Adrenal gland (tissue), 12 donors: Measurements from ENCODE around the gene NSG2. TPM values are rescaled to one million over a fixed set of nuclear protein-coding genes. Genes with fewer than 3 reads are reported as not detected.

Experiments used
- DNase-seq, 7 donors: peaks; one replicate each; pipeline ENCODE4 v3.0.0-alpha.2; 2019 to 2020
- H3K27ac ChIP-seq, 5 donors: fragments of 200-600 bp; sonication (generic) in 4 of 5; 1 replicate in 3 of 5; 2 replicates in 2 of 5; pipeline versions ENCODE4 v1.5.1 to v1.8.0; 2016 to 2020; ENCODE audit warnings: mild to moderate bottlenecking in 1 of 5
- H3K27me3 ChIP-seq: fragments of 200-600 bp; 2 replicates; pipeline ENCODE4 v1.8.0; 2021
- H3K36me3 ChIP-seq, 2 donors: fragments of 200-600 bp; replicated peaks in 1 of 2; 1 replicate in 1 of 2; 2 replicates in 1 of 2; pipeline versions ENCODE4 v1.5.1 to v1.8.0; 2018 to 2022
- H3K4me1 ChIP-seq, 2 donors: fragments of 200-600 bp; replicated peaks in 1 of 2; 1 replicate in 1 of 2; 2 replicates in 1 of 2; pipeline versions ENCODE4 v1.5.1 to v1.8.0; 2018 to 2021
- H3K4me3 ChIP-seq, 4 donors: fragments of 200-600 bp; sonication (generic) in 3 of 4; one replicate each; pipeline ENCODE4 v1.5.1; 2016 to 2018
- H3K9me3 ChIP-seq, 3 donors: fragments of 200-600 bp; sonication (generic) in 1 of 3; replicated peaks in 1 of 3; 1 replicate in 2 of 3; 2 replicates in 1 of 3; pipeline versions ENCODE4 v1.5.1 to v1.8.0; 2016 to 2021
- POLR2A ChIP-seq, 2 donors: fragments of 450-650 bp; IDR thresholded peaks; one replicate each; pipeline ENCODE4 v1.6.1; 2017; ENCODE audit warnings: antibody characterized with exemption in 2 of 2, mild to moderate bottlenecking in 2 of 2, moderate library complexity in 1 of 2
- WGBS, 4 donors: extraction: QIAGEN DNeasy Blood & Tissue Kit in 2 of 4; methylation state at CpG; one replicate each; pipeline versions ENCODE4 v1.1.5 to v1.1.7; 2013 to 2017; 5-methylcytosine and 5-hydroxymethylcytosine counted together
- intact Hi-C, 2 donors: fragments of 100-400 bp; cut with DNase I; formaldehyde crosslinking; loops; one replicate each; pipeline versions ENCODE4 v1.14.1 to v1.15.0; 2022 to 2023
- polyA plus RNA-seq, 3 donors: library from polyadenylated mRNA; stranded (reverse); fragments of 200-250 nt in 2 of 3; fragments of 350-450 nt in 1 of 3; fragmentation: Illumina TruSeq in 1 of 3; extraction: RNeasy Lipid Tissue Mini Kit (QIAGEN cat#74804) in 1 of 3; gene quantifications; one replicate each; pipeline ENCODE4 v1.2.3, GENCODE V29; 2013 to 2014
- total RNA-seq, 9 donors: library from RNA; depleted of rRNA in 4 of 9; stranded (reverse); fragments of >200 nt in 4 of 9; fragments of 120-200 nt in 1 of 9; fragmentation: NEBNext Ultra II Directional in 1 of 9; extraction: Animal tissue kit (Norgen Biotek cat#: 25700) in 1 of 9; gene quantifications; one replicate each; pipeline versions ENCODE4 v1.1.0 to v1.2.4, GENCODE V29; 2013 to 2023
- TF ChIP-seq, protein P1 (sequence below), 6 experiments: fragments of 450-650 bp in 4 of 6; fragments of 200-600 bp in 2 of 6; sonication (generic) in 1 of 6; IDR thresholded peaks; 1 replicate in 5 of 6; 2 replicates in 1 of 6; pipeline versions ENCODE4 v1.5.1 to v1.8.0; 2016 to 2021; ENCODE audit warnings: antibody characterized with exemption in 6 of 6, mild to moderate bottlenecking in 2 of 6, moderate library complexity in 1 of 6
- donor health status: healthy with polysubstance abuse.
- donor health status: Bipolar disorder and iron deficiency.
- donor health status: DM: yes; HTN: yes; CAD: no.
- donor health status: DM: no; HTN: no; CAD: no.
- donor health status: DM: no; HTN: no; CAD: no.
- donor health status: DM: yes; HTN: yes; CAD: no.

NSG2 gene
- total and polyA plus RNA-seq, 12 donors = 0.25 to 40.9 (median 11.7) TPM; not detected in 1

DNA sequence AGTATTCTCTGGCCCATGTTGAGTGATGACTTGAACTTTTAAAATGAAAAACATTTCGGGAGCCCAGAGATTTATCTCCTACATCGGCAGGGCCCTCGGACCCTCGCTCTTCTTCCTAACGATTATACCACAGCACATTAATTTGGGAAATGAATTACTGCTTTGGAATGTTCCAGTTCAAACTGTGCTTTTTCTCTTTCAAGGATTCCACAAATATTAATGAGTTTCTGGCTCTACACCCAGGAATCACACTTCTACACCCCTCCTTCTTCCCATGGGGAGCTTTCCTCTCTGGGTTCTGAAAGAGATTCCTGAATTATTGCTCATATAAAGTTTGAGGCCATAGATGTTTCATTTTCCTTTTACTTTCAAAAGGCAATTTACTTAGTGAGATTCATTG is 41.2 kb downstream of the NSG2 start:
- no peaks in the 10 kb centered on the region for H3K27me3 ChIP-seq
- no peak for DNase-seq
- no peaks in the 10 kb centered on the region for H3K36me3 ChIP-seq
- no peaks in the 10 kb centered on the region for H3K9me3 ChIP-seq
- WGBS, 4 donors = 70 to 93% (median 82%) methylated on average over 5 of the region's 5 CpGs
- no peak overlapping the region for H3K27ac ChIP-seq
- H3K4me3 ChIP-seq = no peak overlapping the region
- H3K4me1 ChIP-seq = no peaks in the 10 kb centered on the region
- TF ChIP-seq, protein P1, sequence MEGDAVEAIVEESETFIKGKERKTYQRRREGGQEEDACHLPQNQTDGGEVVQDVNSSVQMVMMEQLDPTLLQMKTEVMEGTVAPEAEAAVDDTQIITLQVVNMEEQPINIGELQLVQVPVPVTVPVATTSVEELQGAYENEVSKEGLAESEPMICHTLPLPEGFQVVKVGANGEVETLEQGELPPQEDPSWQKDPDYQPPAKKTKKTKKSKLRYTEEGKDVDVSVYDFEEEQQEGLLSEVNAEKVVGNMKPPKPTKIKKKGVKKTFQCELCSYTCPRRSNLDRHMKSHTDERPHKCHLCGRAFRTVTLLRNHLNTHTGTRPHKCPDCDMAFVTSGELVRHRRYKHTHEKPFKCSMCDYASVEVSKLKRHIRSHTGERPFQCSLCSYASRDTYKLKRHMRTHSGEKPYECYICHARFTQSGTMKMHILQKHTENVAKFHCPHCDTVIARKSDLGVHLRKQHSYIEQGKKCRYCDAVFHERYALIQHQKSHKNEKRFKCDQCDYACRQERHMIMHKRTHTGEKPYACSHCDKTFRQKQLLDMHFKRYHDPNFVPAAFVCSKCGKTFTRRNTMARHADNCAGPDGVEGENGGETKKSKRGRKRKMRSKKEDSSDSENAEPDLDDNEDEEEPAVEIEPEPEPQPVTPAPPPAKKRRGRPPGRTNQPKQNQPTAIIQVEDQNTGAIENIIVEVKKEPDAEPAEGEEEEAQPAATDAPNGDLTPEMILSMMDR (IDR thresholded peaks at IDR 0.05) = no peak
- TF ChIP-seq POLR2A (IDR thresholded peaks at IDR 0.05) = no peak
- intact Hi-C loops = no loop called here

DNA sequence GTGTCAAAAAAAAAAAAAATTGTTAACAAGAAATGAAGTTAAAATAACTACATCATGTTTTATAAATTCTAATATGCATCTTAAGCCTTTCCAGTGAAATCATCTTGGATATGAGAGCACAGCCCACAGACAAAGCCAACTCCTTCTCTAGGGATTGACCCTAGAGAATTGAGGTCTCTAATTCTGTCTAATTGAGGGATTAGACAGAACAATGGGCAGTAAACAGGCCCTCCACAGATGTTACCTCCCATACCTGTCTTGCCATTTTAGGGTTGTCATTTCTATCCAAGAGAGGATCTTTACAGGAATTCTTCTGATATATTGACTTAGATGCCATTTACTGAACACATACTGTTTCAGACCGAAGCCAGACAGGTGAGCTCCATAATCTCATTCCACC is 42.3 kb downstream of the NSG2 start:
- H3K27me3 ChIP-seq = no peaks in the 10 kb centered on the region
- WGBS, 4 donors = 64 to 96% (median 94%) methylated on average over 1 of the region's 1 CpG
- intact Hi-C loops = no loop called here
- no peaks in the 10 kb centered on the region for H3K9me3 ChIP-seq
- H3K4me1 ChIP-seq = no peaks in the 10 kb centered on the region
- no peak for TF ChIP-seq POLR2A (IDR thresholded peaks at IDR 0.05)
- TF ChIP-seq, protein P1 (IDR thresholded peaks at IDR 0.05) = no peak
- H3K27ac ChIP-seq = no peak overlapping the region
- DNase-seq = no peak
- no peaks in the 10 kb centered on the region for H3K36me3 ChIP-seq
- H3K4me3 ChIP-seq = no peak overlapping the region

DNA sequence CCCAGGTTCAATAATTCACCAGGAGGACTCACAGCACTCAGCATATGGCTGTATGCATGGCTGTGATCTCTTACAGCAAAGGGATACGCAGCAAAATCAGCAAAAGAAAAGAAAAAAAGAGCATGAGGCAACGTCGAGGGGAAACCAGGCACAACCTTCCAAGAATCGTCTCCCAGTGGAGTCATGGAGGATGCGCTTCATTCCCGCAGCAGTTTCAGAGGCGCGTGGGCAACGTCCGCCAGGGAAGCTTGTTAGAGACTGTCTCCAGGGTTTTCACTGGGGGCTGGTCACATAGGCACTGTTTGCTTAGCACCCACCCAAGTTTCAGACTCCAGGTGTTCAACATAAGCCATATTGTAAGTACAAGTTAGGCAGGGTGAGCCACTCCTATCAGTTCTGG is 44.6 kb downstream of the NSG2 start:
- intact Hi-C loops = no loop called here
- H3K27me3 ChIP-seq = no peaks in the 10 kb centered on the region
- DNase-seq = no peak
- TF ChIP-seq, protein P1 (IDR thresholded peaks at IDR 0.05) = no peak
- TF ChIP-seq POLR2A (IDR thresholded peaks at IDR 0.05) = no peak
- no peaks in the 10 kb centered on the region for H3K36me3 ChIP-seq
- H3K27ac ChIP-seq = no peak overlapping the region
- WGBS, 4 donors = 69 to 80% (median 79%) methylated on average over 10 of the region's 10 CpGs
- H3K4me1 ChIP-seq = no peaks in the 10 kb centered on the region
- H3K9me3 ChIP-seq = no peaks in the 10 kb centered on the region
- no peak overlapping the region for H3K4me3 ChIP-seq

DNA sequence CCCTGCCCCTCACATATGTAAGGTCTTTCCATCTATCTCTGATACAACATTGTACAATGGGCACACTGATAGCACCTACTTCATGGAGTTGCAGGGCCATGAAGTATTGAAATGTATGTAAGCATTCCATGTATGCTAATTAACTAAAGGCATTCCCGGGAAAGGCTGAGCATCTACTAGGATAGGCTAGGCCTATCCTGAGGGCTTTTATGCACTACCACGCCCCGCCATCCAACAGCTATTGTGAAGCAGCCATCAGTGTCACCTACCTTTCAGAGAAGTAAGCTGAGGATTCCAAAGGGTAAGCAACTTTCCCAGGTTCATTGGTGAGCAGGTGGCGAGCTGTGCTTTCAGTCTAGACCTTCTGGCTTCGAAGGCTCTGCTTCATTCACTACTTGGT is 47.6 kb downstream of the NSG2 start:
- 78 to 91% (median 87%) methylated on average over 5 of the region's 5 CpGs for WGBS, 4 donors
- Histone ChIP-seq H3K27ac (no peak overlapping the region), H3K4me3 (no peak overlapping the region), H3K9me3 (no peaks in the 10 kb centered on the region), H3K4me1 (no peaks in the 10 kb centered on the region), H3K36me3 (no peaks in the 10 kb centered on the region), H3K27me3 (no peaks in the 10 kb centered on the region)
- DNase-seq = no peak
- TF ChIP-seq POLR2A (IDR thresholded peaks at IDR 0.05) = no peak
- TF ChIP-seq, protein P1 (IDR thresholded peaks at IDR 0.05) = no peak
- intact Hi-C loops = no loop called here
